GM12878 (cell line): ENCODE measurements around the gene TBC1D23. TPM values are rescaled to one million over a fixed set of nuclear protein-coding genes. Genes with fewer than 3 reads are reported as not detected.
A peak's percentile ranks its signal among the peaks of the same experiment; 100 is the strongest.

Experiments
- BACH1 ChIP-seq: fragments of 450-650 bp; IDR thresholded peaks from 2 replicates; pipeline ENCODE4 v1.6.1; 2017; ENCODE audit warnings: mild to moderate bottlenecking, borderline replicate concordance
- BCLAF1 ChIP-seq: fragments of 450-650 bp; IDR thresholded peaks from 2 replicates; pipeline ENCODE4 v1.6.1; 2017; ENCODE audit warnings: antibody characterized with exemption, mild to moderate bottlenecking, moderate library complexity
- BMI1 ChIP-seq: fragments of 450-650 bp; IDR thresholded peaks from 2 replicates; pipeline ENCODE4 v1.6.1; 2016; ENCODE audit warnings: mild to moderate bottlenecking, moderate library complexity, borderline replicate concordance
- CTCF ChIP-seq, 3 experiments: IDR thresholded peaks in 2 of 3; conservative IDR thresholded peaks in 1 of 3; 2 replicates each; pipeline ENCODE4 v1.5.1; 2011; ENCODE audit warnings: low read depth in 3 of 3, low read length in 3 of 3, mild to moderate bottlenecking in 3 of 3, control low read depth in 2 of 3, moderate library complexity in 2 of 3, inconsistent platforms in 1 of 3, mixed read lengths in 1 of 3; ENCODE audit not compliant: control insufficient read depth in 2 of 3, insufficient read depth in 1 of 3; ENCODE audit errors: extremely low read depth in 1 of 3
- ESRRA ChIP-seq: IDR thresholded peaks from 2 replicates; pipeline ENCODE4 v1.6.1; 2012; ENCODE audit warnings: mild to moderate bottlenecking, low read length, improper control_type of control experiment
- FOS ChIP-seq: IDR thresholded peaks from 3 replicates; pipeline ENCODE4 v1.6.1; 2011; ENCODE audit warnings: borderline replicate concordance; ENCODE audit not compliant: insufficient read length; ENCODE audit errors: extremely low read depth
- IRF4 ChIP-seq: IDR thresholded peaks from 2 replicates; pipeline ENCODE4 v1.6.1; 2011; ENCODE audit warnings: low read depth, low read length
- KDM1A ChIP-seq: fragments of 200-600 bp; sonication (generic); IDR thresholded peaks from 2 replicates; pipeline ENCODE4 v1.6.1; 2016; ENCODE audit warnings: borderline replicate concordance
- MYC ChIP-seq: IDR thresholded peaks from 2 replicates; pipeline ENCODE4 v1.6.1; 2011; ENCODE audit warnings: mild to moderate bottlenecking, low read length, moderate library complexity, inconsistent platforms; ENCODE audit not compliant: insufficient read depth, insufficient replicate concordance, insufficient read length, severe bottlenecking
- NBN ChIP-seq: fragments of 450-650 bp; IDR thresholded peaks from 2 replicates; pipeline ENCODE4 v1.6.1; 2016
- PAX5 ChIP-seq: IDR thresholded peaks from 2 replicates; pipeline ENCODE4 v1.6.1; 2011; ENCODE audit warnings: low read depth, low read length, borderline replicate concordance
- PAX8 ChIP-seq: fragments of 450-650 bp; IDR thresholded peaks from 2 replicates; pipeline ENCODE4 v1.6.1; 2017; ENCODE audit warnings: mild to moderate bottlenecking, moderate library complexity
- POLR2AphosphoS2 ChIP-seq: IDR thresholded peaks from 2 replicates; pipeline ENCODE4 v1.6.1; 2011; ENCODE audit warnings: low read depth, mild to moderate bottlenecking, low read length, improper control_type of control experiment, moderate library complexity
- RAD51 ChIP-seq: fragments of 450-650 bp; IDR thresholded peaks from 2 replicates; pipeline ENCODE4 v1.6.1; 2016; ENCODE audit warnings: moderate library complexity, mild to moderate bottlenecking, inconsistent platforms
- RFX5 ChIP-seq: IDR thresholded peaks from 2 replicates; pipeline ENCODE4 v1.6.1; 2011; ENCODE audit warnings: low read depth, low read length, improper control_type of control experiment
- SIN3A ChIP-seq: IDR thresholded peaks from 2 replicates; pipeline ENCODE4 v1.6.1; 2012; ENCODE audit warnings: low read depth, low read length, improper control_type of control experiment
- SMARCA5 ChIP-seq: fragments of 450-650 bp; IDR thresholded peaks from 2 replicates; pipeline ENCODE4 v1.6.1; 2017; ENCODE audit warnings: mild to moderate bottlenecking
- SPI1 ChIP-seq: IDR thresholded peaks from 2 replicates; pipeline ENCODE4 v1.6.1; 2011; ENCODE audit warnings: low read depth, mild to moderate bottlenecking, low read length, moderate library complexity, borderline replicate concordance; ENCODE audit not compliant: insufficient read depth
- SREBF1 ChIP-seq: IDR thresholded peaks from 2 replicates; pipeline ENCODE4 v1.6.1; 2012; ENCODE audit warnings: mild to moderate bottlenecking, low read length
- SRF ChIP-seq, 2 experiments: IDR thresholded peaks; 2 replicates each; pipeline ENCODE4 v1.6.1; 2011; ENCODE audit warnings: low read depth in 2 of 2, low read length in 2 of 2, mild to moderate bottlenecking in 1 of 2, moderate library complexity in 1 of 2
- TAF1 ChIP-seq: IDR thresholded peaks from 2 replicates; pipeline ENCODE4 v1.6.1; 2011; ENCODE audit warnings: mild to moderate bottlenecking, low read depth, low read length, borderline replicate concordance
- TBL1XR1 ChIP-seq: IDR thresholded peaks from 2 replicates; pipeline ENCODE4 v1.6.1; 2012; ENCODE audit warnings: low read depth, low read length, improper control_type of control experiment
- TCF3 ChIP-seq: IDR thresholded peaks from 2 replicates; pipeline ENCODE4 v1.6.1; 2012; ENCODE audit warnings: low read depth, mild to moderate bottlenecking, low read length, borderline replicate concordance; ENCODE audit not compliant: insufficient read depth
- USF1 ChIP-seq: IDR thresholded peaks from 2 replicates; pipeline ENCODE4 v1.6.1; 2011; ENCODE audit warnings: borderline replicate concordance, low read depth, mild to moderate bottlenecking, moderate library complexity, mixed read lengths, low read length; ENCODE audit not compliant: insufficient read depth; ENCODE audit errors: extremely low read length
- ZNF24 ChIP-seq: fragments of 450-650 bp; IDR thresholded peaks from 2 replicates; pipeline ENCODE4 v1.6.1; 2017; ENCODE audit warnings: antibody characterized with exemption, mild to moderate bottlenecking
- ZNF622 ChIP-seq: fragments of 450-650 bp; IDR thresholded peaks from 2 replicates; pipeline ENCODE4 v1.6.1; 2017; ENCODE audit warnings: mild to moderate bottlenecking, inconsistent platforms
- polyA plus RNA-seq, 11 experiments: library from polyadenylated mRNA; depleted of rRNA in 4 of 11; unstranded in 6 of 11; stranded (reverse) in 5 of 11; fragments of >200 nt; fragmentation: Nextera tagmentation in 4 of 11; fragmentation: Illumina TruSeq in 1 of 11; extraction: Ambion mirVana in 4 of 11; extraction: Trizol in 1 of 11; gene quantifications; 1 replicate in 1 of 11; 2 replicates in 10 of 11; pipeline versions ENCODE4 v1.2.1 to v1.2.3, GENCODE V29; 2011 to 2016; ENCODE audit warnings: inconsistent platforms in 2 of 11, missing spikeins in 2 of 11, low read depth in 1 of 11
- total RNA-seq, 4 experiments: library from RNA; depleted of rRNA in 3 of 4; stranded (reverse); fragments of >200 nt in 3 of 4; fragmentation: Illumina TruSeq in 1 of 4; extraction: Trizol in 1 of 4; gene quantifications; 2 replicates each; pipeline versions ENCODE4 v1.2.1 to v1.2.3, GENCODE V29; 2013 to 2021

TBC1D23 gene
- total and polyA plus RNA-seq, 10 of the 15 experiments (the other 5 are each of a cell fraction or from before 2014, with no cell fraction given): 8.2 to 23.2 (median 16.6) TPM

- TF ChIP-seq BCLAF1: 0 out of 2 replicates have a peak, but pooled peaks have one; percentile 33
- TF ChIP-seq ESRRA: no peak
- TF ChIP-seq CTCF (IDR thresholded peaks at IDR 0.05 in 2 of 3, conservative IDR thresholded peaks at IDR 0.05 in 1 of 3; ENCODE audit: control insufficient read depth in 2 of 3, extremely low read depth in 1 of 3, insufficient read depth in 1 of 3, low read depth in 3 of 3, low read length in 3 of 3): no peak; a peak in 1 of 6 replicates
- TF ChIP-seq ZNF24: peak; percentile 69; the same call in 1 of the 2 replicates
- no peak for TF ChIP-seq PAX8
- TF ChIP-seq NBN: no peak
- peak; percentile 82; the same call in 1 of the 2 replicates for TF ChIP-seq TCF3
- TF ChIP-seq KDM1A: no peak
- no peak for TF ChIP-seq SREBF1
- peak; percentile 64; the same call in 1 of the 2 replicates for TF ChIP-seq POLR2AphosphoS2
- TF ChIP-seq FOS: no peak
- TF ChIP-seq BACH1: peak; percentile 93
- 0 out of 2 replicates have a peak, but pooled peaks have one; percentile 7 for TF ChIP-seq PAX5
- peak; percentile 80; the same call in 1 of the 2 replicates for TF ChIP-seq TAF1
- no peak for TF ChIP-seq ZNF622
- TF ChIP-seq SRF (IDR thresholded peaks at IDR 0.05; ENCODE audit: low read depth in 2 of 2, low read length in 2 of 2): no peak
- no peak for TF ChIP-seq IRF4
- TF ChIP-seq MYC: no peak
- no peak for TF ChIP-seq BMI1
- no peak for TF ChIP-seq SPI1
- no peak for TF ChIP-seq RFX5
- no peak for TF ChIP-seq TBL1XR1
- TF ChIP-seq SIN3A: no peak; the same call in 1 of the 2 replicates
- TF ChIP-seq SMARCA5: peak; percentile 59; the same call in 1 of the 2 replicates
- no peak for TF ChIP-seq RAD51
- no peak for TF ChIP-seq USF1
Measured at GRCh38 chr3:100334488-100335351, 73.9 kb downstream of the TBC1D23 start, which contains the start of gene NIT2 (continued).
